Hepatocyte (in vitro differentiated cells): ENCODE data around the gene TVP23A.

Experiments used
- CTCF ChIP-seq: fragments of 200-600 bp; sonication (generic); IDR thresholded peaks from 2 replicates; pipeline ENCODE4 v1.5.1; 2016; ENCODE audit warnings: antibody characterized with exemption, mild to moderate bottlenecking; ENCODE audit not compliant: poor library complexity
- EZH2 ChIP-seq: fragments of 200-600 bp; sonication (generic); IDR thresholded peaks from 2 replicates; pipeline ENCODE4 v1.6.1; 2016; ENCODE audit warnings: antibody characterized with exemption, mild to moderate bottlenecking, borderline replicate concordance

- no peak for TF ChIP-seq CTCF
- TF ChIP-seq EZH2: no peak
These were observed 28.6 kb upstream of the TVP23A start for GRCh38 chr16:10847176-10847575.
